Measurements from ENCODE around the gene PCCA. TPM values are rescaled to one million over a fixed set of nuclear protein-coding genes. Genes with fewer than 3 reads are reported as not detected.
"Not testable (repeated sequence)": the region's sequence is repeated elsewhere in the genome, so short reads cannot be mapped to it uniquely, and the experiment has no call there.

PCCA gene
- total RNA-seq, 1 donor from 2014 or later, result 229 TPM

- Histone ChIP-seq H3K4me1 (ENCODE audit: control insufficient read depth in 3 of 3, insufficient read depth in 3 of 3, low read length in 3 of 3) (no peaks in the 10 kb centered on the region), H3K9ac (ENCODE audit: low read depth in 1 of 3, low read length in 3 of 3) (no peak overlapping the region), H3K36me3 (ENCODE audit: control insufficient read depth in 3 of 3, insufficient read depth in 3 of 3, low read length in 3 of 3) (peaks cover 0 to 4% (median 0%) of the 10 kb centered on the region in 3 donors), H3K4me3 (ENCODE audit: low read length in 3 of 3) (no peak overlapping the region), H3K9me3 (ENCODE audit: control insufficient read depth in 3 of 3, low read length in 3 of 3) (no peaks in the 10 kb centered on the region), H3K27ac (ENCODE audit: low read depth, low read length) (no peak overlapping the region), H3K27me3 (ENCODE audit: control insufficient read depth in 3 of 3, insufficient read depth in 3 of 3, low read length in 3 of 3) (no peaks in the 10 kb centered on the region)
These were observed 216.5 kb downstream of the PCCA start for GRCh38 chr13:100305398-100305797.

GRCh38 chr13:100306030-100306429 lies 217.1 kb downstream of the PCCA start:
- Histone ChIP-seq H3K36me3 (ENCODE audit: control insufficient read depth in 3 of 3, insufficient read depth in 3 of 3, low read length in 3 of 3) (peaks cover 0 to 4% (median 0%) of the 10 kb centered on the region in 3 donors), H3K4me3 (ENCODE audit: low read length in 3 of 3) (no peak overlapping the region), H3K9me3 (ENCODE audit: control insufficient read depth in 3 of 3, low read length in 3 of 3) (no peaks in the 10 kb centered on the region), H3K27me3 (ENCODE audit: control insufficient read depth in 3 of 3, insufficient read depth in 3 of 3, low read length in 3 of 3) (no peaks in the 10 kb centered on the region), H3K27ac (ENCODE audit: low read depth, low read length) (no peak overlapping the region), H3K9ac (ENCODE audit: low read depth in 1 of 3, low read length in 3 of 3) (no peak overlapping the region), H3K4me1 (ENCODE audit: control insufficient read depth in 3 of 3, insufficient read depth in 3 of 3, low read length in 3 of 3) (no peaks in the 10 kb centered on the region)

GRCh38 chr13:100306434-100306999 lies 217.6 kb downstream of the PCCA start:
- Histone ChIP-seq H3K27me3 (ENCODE audit: control insufficient read depth in 3 of 3, insufficient read depth in 3 of 3, low read length in 3 of 3) (no peaks in the 10 kb centered on the region), H3K4me3 (ENCODE audit: low read length in 3 of 3) (no peak overlapping the region), H3K36me3 (ENCODE audit: control insufficient read depth in 3 of 3, insufficient read depth in 3 of 3, low read length in 3 of 3) (peaks cover 0 to 4% (median 0%) of the 10 kb centered on the region in 3 donors), H3K4me1 (ENCODE audit: control insufficient read depth in 3 of 3, insufficient read depth in 3 of 3, low read length in 3 of 3) (no peaks in the 10 kb centered on the region), H3K9ac (ENCODE audit: low read depth in 1 of 3, low read length in 3 of 3) (no peak overlapping the region), H3K27ac (ENCODE audit: low read depth, low read length) (no peak overlapping the region), H3K9me3 (ENCODE audit: control insufficient read depth in 3 of 3, low read length in 3 of 3) (no peaks in the 10 kb centered on the region)

GRCh38 chr13:100314132-100314910 lies 225.4 kb downstream of the PCCA start:
- Histone ChIP-seq H3K27me3 (ENCODE audit: control insufficient read depth in 3 of 3, insufficient read depth in 3 of 3, low read length in 3 of 3) (no peaks in the 10 kb centered on the region), H3K27ac (ENCODE audit: low read depth, low read length) (no peak overlapping the region), H3K4me1 (ENCODE audit: control insufficient read depth in 3 of 3, insufficient read depth in 3 of 3, low read length in 3 of 3) (no peaks in the 10 kb centered on the region), H3K4me3 (ENCODE audit: low read length in 3 of 3) (no peak overlapping the region), H3K36me3 (ENCODE audit: control insufficient read depth in 3 of 3, insufficient read depth in 3 of 3, low read length in 3 of 3) (peaks cover 0 to 15% (median 0%) of the 10 kb centered on the region in 3 donors), H3K9ac (ENCODE audit: low read depth in 1 of 3, low read length in 3 of 3) (no peak overlapping the region), H3K9me3 (ENCODE audit: control insufficient read depth in 3 of 3, low read length in 3 of 3) (no peaks in the 10 kb centered on the region)

- H3K9ac ChIP-seq (ENCODE audit: low read depth in 1 of 3, low read length in 3 of 3), result no peak overlapping the region
These were observed 226.6 kb downstream of the PCCA start for GRCh38 chr13:100315522-100315921.

GRCh38 chr13:100318473-100318872 lies 229.6 kb downstream of the PCCA start:
- not testable (repeated sequence) for H3K4me3 ChIP-seq (ENCODE audit: low read length in 3 of 3); H3K9ac ChIP-seq (ENCODE audit: low read depth in 1 of 3, low read length in 3 of 3); H3K27me3 ChIP-seq (ENCODE audit: control insufficient read depth in 3 of 3, insufficient read depth in 3 of 3, low read length in 3 of 3); H3K4me1 ChIP-seq (ENCODE audit: control insufficient read depth in 3 of 3, insufficient read depth in 3 of 3, low read length in 3 of 3); H3K9me3 ChIP-seq (ENCODE audit: control insufficient read depth in 3 of 3, low read length in 3 of 3); H3K27ac ChIP-seq (ENCODE audit: low read depth, low read length)
- H3K36me3 ChIP-seq (ENCODE audit: control insufficient read depth in 3 of 3, insufficient read depth in 3 of 3, low read length in 3 of 3), result peaks cover 2 to 18% (median 8%) of the 10 kb centered on the region in 3 donors

More at GRCh38 chr13:100315522-100315921, 226.6 kb downstream of the PCCA start:
- Histone ChIP-seq H3K27me3 (ENCODE audit: control insufficient read depth in 3 of 3, insufficient read depth in 3 of 3, low read length in 3 of 3) (no peaks in the 10 kb centered on the region), H3K27ac (ENCODE audit: low read depth, low read length) (no peak overlapping the region), H3K36me3 (ENCODE audit: control insufficient read depth in 3 of 3, insufficient read depth in 3 of 3, low read length in 3 of 3) (peaks cover 0 to 11% (median 0%) of the 10 kb centered on the region in 3 donors), H3K4me1 (ENCODE audit: control insufficient read depth in 3 of 3, insufficient read depth in 3 of 3, low read length in 3 of 3) (no peaks in the 10 kb centered on the region), H3K4me3 (ENCODE audit: low read length in 3 of 3) (no peak overlapping the region), H3K9me3 (ENCODE audit: control insufficient read depth in 3 of 3, low read length in 3 of 3) (no peaks in the 10 kb centered on the region)

GRCh38 chr13:100323937-100324336 lies 235.0 kb downstream of the PCCA start:
- Histone ChIP-seq H3K9me3 (ENCODE audit: control insufficient read depth in 3 of 3, low read length in 3 of 3) (no peaks in the 10 kb centered on the region), H3K27ac (ENCODE audit: low read depth, low read length) (no peak overlapping the region), H3K36me3 (ENCODE audit: control insufficient read depth in 3 of 3, insufficient read depth in 3 of 3, low read length in 3 of 3) (peaks cover 2 to 12% (median 11%) of the 10 kb centered on the region in 3 donors), H3K9ac (ENCODE audit: low read depth in 1 of 3, low read length in 3 of 3) (no peak overlapping the region), H3K4me3 (ENCODE audit: low read length in 3 of 3) (no peak overlapping the region), H3K27me3 (ENCODE audit: control insufficient read depth in 3 of 3, insufficient read depth in 3 of 3, low read length in 3 of 3) (no peaks in the 10 kb centered on the region), H3K4me1 (ENCODE audit: control insufficient read depth in 3 of 3, insufficient read depth in 3 of 3, low read length in 3 of 3) (no peaks in the 10 kb centered on the region)

- Histone ChIP-seq H3K27me3 (ENCODE audit: control insufficient read depth in 3 of 3, insufficient read depth in 3 of 3, low read length in 3 of 3) (no peaks in the 10 kb centered on the region), H3K27ac (ENCODE audit: low read depth, low read length) (no peak overlapping the region), H3K36me3 (ENCODE audit: control insufficient read depth in 3 of 3, insufficient read depth in 3 of 3, low read length in 3 of 3) (peaks cover 3 to 8% (median 3%) of the 10 kb centered on the region in 3 donors), H3K4me3 (ENCODE audit: low read length in 3 of 3) (no peak overlapping the region), H3K9ac (ENCODE audit: low read depth in 1 of 3, low read length in 3 of 3) (no peak overlapping the region), H3K9me3 (ENCODE audit: control insufficient read depth in 3 of 3, low read length in 3 of 3) (no peaks in the 10 kb centered on the region), H3K4me1 (ENCODE audit: control insufficient read depth in 3 of 3, insufficient read depth in 3 of 3, low read length in 3 of 3) (no peaks in the 10 kb centered on the region)
These were observed 241.8 kb downstream of the PCCA start for GRCh38 chr13:100330662-100331061.

- H3K9ac ChIP-seq (ENCODE audit: low read depth in 1 of 3, low read length in 3 of 3), result no peak overlapping the region
- H3K4me1 ChIP-seq (ENCODE audit: control insufficient read depth in 3 of 3, insufficient read depth in 3 of 3, low read length in 3 of 3), result no peaks in the 10 kb centered on the region
- H3K9me3 ChIP-seq (ENCODE audit: control insufficient read depth in 3 of 3, low read length in 3 of 3), result no peaks in the 10 kb centered on the region
- peaks cover 3 to 8% (median 3%) of the 10 kb centered on the region in 3 donors for H3K36me3 ChIP-seq (ENCODE audit: control insufficient read depth in 3 of 3, insufficient read depth in 3 of 3, low read length in 3 of 3)
- H3K4me3 ChIP-seq (ENCODE audit: low read length in 3 of 3), result no peak overlapping the region
- H3K27ac ChIP-seq (ENCODE audit: low read depth, low read length), result no peak overlapping the region
- H3K27me3 ChIP-seq (ENCODE audit: control insufficient read depth in 3 of 3, insufficient read depth in 3 of 3, low read length in 3 of 3), result no peaks in the 10 kb centered on the region
These were observed 244.2 kb downstream of the PCCA start for GRCh38 chr13:100333141-100333540.

- Histone ChIP-seq H3K27ac (ENCODE audit: low read depth, low read length) (no peak overlapping the region), H3K4me3 (ENCODE audit: low read length in 3 of 3) (no peak overlapping the region), H3K9me3 (ENCODE audit: control insufficient read depth in 3 of 3, low read length in 3 of 3) (no peaks in the 10 kb centered on the region), H3K4me1 (ENCODE audit: control insufficient read depth in 3 of 3, insufficient read depth in 3 of 3, low read length in 3 of 3) (no peaks in the 10 kb centered on the region), H3K9ac (ENCODE audit: low read depth in 1 of 3, low read length in 3 of 3) (no peak overlapping the region), H3K27me3 (ENCODE audit: control insufficient read depth in 3 of 3, insufficient read depth in 3 of 3, low read length in 3 of 3) (no peaks in the 10 kb centered on the region), H3K36me3 (ENCODE audit: control insufficient read depth in 3 of 3, insufficient read depth in 3 of 3, low read length in 3 of 3) (peaks cover 2 to 6% (median 3%) of the 10 kb centered on the region in 3 donors)
These were observed 245.3 kb downstream of the PCCA start for GRCh38 chr13:100334214-100334613.
